H1 (cell line): Measurements from ENCODE around the gene PIK3R3. TPM values are rescaled to one million over a fixed set of nuclear protein-coding genes. Genes with fewer than 3 reads are reported as not detected.

Experiments used
- CTCF ChIA-PET: fragments of 300-600 bp; sonication (Branson Sonifier 250); formaldehyde crosslinking; loops from one replicate; lab custom pipeline; 2021; ENCODE audit not compliant: partially characterized antibody; lab: Charles Lee
- POLR2A ChIA-PET: fragments of 300-600 bp; sonication (Branson Sonifier 250); formaldehyde crosslinking; loops from one replicate; lab custom pipeline; 2021; ENCODE audit warnings: inconsistent platforms; ENCODE audit not compliant: partially characterized antibody; lab: Charles Lee
- DNase-seq, 2 experiments: peaks; one replicate each; pipeline versions ENCODE4 v3.0.0 to v3.0.0-alpha.2; 2010 to 2022; ENCODE audit warnings: low spot score in 2 of 2, low read depth in 1 of 2, mixed read lengths in 1 of 2
- FAIRE-seq: peaks from 2 replicates; lab custom pipeline; 2011; peaks lifted over from hg19 to GRCh38; lab: Jason Lieb, UNC
- H2AFZ ChIP-seq: 2 replicates; pipeline ENCODE4 v1.8.1; 2012; ENCODE audit warnings: low read length, inconsistent platforms
- H2AK5ac ChIP-seq: 2 replicates; pipeline ENCODE4 v1.6.1; 2013; ENCODE audit warnings: low read depth, low read length
- H2BK120ac ChIP-seq: replicated peaks from 2 replicates; pipeline ENCODE3; 2013; ENCODE audit warnings: low read depth, low read length, inconsistent platforms
- H2BK12ac ChIP-seq: 2 replicates; pipeline ENCODE4 v1.6.1; 2013; ENCODE audit warnings: low read depth, low read length
- H2BK15ac ChIP-seq: 2 replicates; pipeline ENCODE4 v1.6.1; 2013; ENCODE audit warnings: low read length
- H2BK20ac ChIP-seq: 2 replicates; pipeline ENCODE4 v1.6.1; 2013; ENCODE audit warnings: low read length
- H2BK5ac ChIP-seq: 2 replicates; pipeline ENCODE4 v1.6.1; 2013; ENCODE audit warnings: low read depth, low read length
- H3K14ac ChIP-seq: 2 replicates; pipeline ENCODE4 v1.6.1; 2013; ENCODE audit warnings: inconsistent platforms; ENCODE audit not compliant: insufficient read length
- H3K18ac ChIP-seq: 2 replicates; pipeline ENCODE4 v1.6.1; 2013; ENCODE audit warnings: low read length; ENCODE audit errors: extremely low read depth
- H3K23ac ChIP-seq: 2 replicates; pipeline ENCODE4 v1.6.1; 2013; ENCODE audit warnings: inconsistent platforms; ENCODE audit not compliant: insufficient read length
- H3K23me2 ChIP-seq: 2 replicates; pipeline ENCODE4 v1.6.1; 2013; ENCODE audit warnings: low read depth, low read length
- H3K27ac ChIP-seq: 2 replicates; pipeline ENCODE4 v1.6.1; 2011; ENCODE audit warnings: low read depth, low read length, inconsistent platforms
- H3K27me3 ChIP-seq, 4 experiments: replicated peaks in 1 of 4; 1 replicate in 1 of 4; 2 replicates in 3 of 4; pipeline versions ENCODE4 v1.6.1 to v1.8.1; 2011 to 2013; ENCODE audit warnings: low read length in 3 of 4, mild to moderate bottlenecking in 3 of 4, inconsistent platforms in 2 of 4, mixed read lengths in 2 of 4, moderate library complexity in 1 of 4; ENCODE audit not compliant: control insufficient read depth in 3 of 4, insufficient read depth in 3 of 4; ENCODE audit errors: extremely low read depth in 1 of 4
- H3K36me3 ChIP-seq, 4 experiments: 2 replicates each; pipeline versions ENCODE4 v1.6.1 to v1.8.1; 2011 to 2013; ENCODE audit warnings: mild to moderate bottlenecking in 4 of 4, low read length in 3 of 4, moderate library complexity in 2 of 4, control low read depth in 1 of 4, inconsistent platforms in 1 of 4; ENCODE audit not compliant: insufficient read depth in 4 of 4, control insufficient read depth in 2 of 4
- H3K4ac ChIP-seq: replicated peaks from 2 replicates; pipeline ENCODE3; 2013; ENCODE audit warnings: low read length, low read depth, mixed read lengths, inconsistent platforms; ENCODE audit not compliant: insufficient read length
- H3K4me1 ChIP-seq, 4 experiments: replicated peaks in 1 of 4; 1 replicate in 1 of 4; 2 replicates in 3 of 4; pipeline versions ENCODE4 v1.6.1 to v1.8.1; 2011 to 2013; ENCODE audit warnings: low read length in 3 of 4, inconsistent platforms in 2 of 4, mixed read lengths in 1 of 4; ENCODE audit not compliant: insufficient read depth in 4 of 4, control insufficient read depth in 3 of 4
- H3K4me2 ChIP-seq, 2 experiments: 2 replicates each; pipeline versions ENCODE4 v1.6.1 to v1.8.1; 2011 to 2013; ENCODE audit warnings: low read depth in 2 of 2, low read length in 2 of 2, control low read depth in 1 of 2, inconsistent platforms in 1 of 2, mild to moderate bottlenecking in 1 of 2; ENCODE audit not compliant: insufficient read depth in 1 of 2
- H3K4me3 ChIP-seq, 4 experiments: fragments of 200-600, 300-600 bp in 1 of 4; sonication (generic), shearing (Covaris generic), sonication (Bioruptor Twin) in 1 of 4; 2 replicates each; pipeline versions ENCODE4 v1.5.1 to v1.8.1; 2011 to 2016; ENCODE audit warnings: low read length in 4 of 4, low read depth in 3 of 4, control low read depth in 2 of 4, inconsistent platforms in 2 of 4, mild to moderate bottlenecking in 2 of 4, mixed read lengths in 1 of 4, moderate library complexity in 1 of 4; ENCODE audit not compliant: insufficient read depth in 2 of 4; ENCODE audit errors: extremely low read depth in 1 of 4
- H3K56ac ChIP-seq: replicated peaks from 2 replicates; pipeline ENCODE3; 2013; ENCODE audit warnings: low read depth, mild to moderate bottlenecking, mixed read lengths, low read length, inconsistent platforms; ENCODE audit not compliant: insufficient read length
- H3K79me1 ChIP-seq: 2 replicates; pipeline ENCODE4 v1.6.1; 2013; ENCODE audit warnings: low read depth, low read length, control low read depth
- H3K79me2 ChIP-seq, 2 experiments: 2 replicates each; pipeline versions ENCODE4 v1.6.1 to v1.8.1; 2012 to 2013; ENCODE audit warnings: low read length in 2 of 2, mild to moderate bottlenecking in 2 of 2, inconsistent platforms in 1 of 2; ENCODE audit not compliant: insufficient read depth in 2 of 2, control insufficient read depth in 1 of 2
- H3K9ac ChIP-seq, 4 experiments: replicated peaks in 1 of 4; 1 replicate in 1 of 4; 2 replicates in 3 of 4; pipeline versions ENCODE4 v1.6.1 to v1.8.1; 2011 to 2013; ENCODE audit warnings: low read depth in 3 of 4, low read length in 3 of 4, control low read depth in 2 of 4, mild to moderate bottlenecking in 2 of 4, moderate library complexity in 2 of 4, inconsistent platforms in 1 of 4; ENCODE audit errors: extremely low read depth in 1 of 4
- H3K9me3 ChIP-seq, 2 experiments: 2 replicates each; pipeline versions ENCODE4 v1.6.1 to v1.8.1; 2012 to 2013; ENCODE audit warnings: mild to moderate bottlenecking in 2 of 2, moderate library complexity in 2 of 2, control low read depth in 1 of 2, inconsistent platforms in 1 of 2, low read depth in 1 of 2, low read length in 1 of 2, mixed read lengths in 1 of 2; ENCODE audit not compliant: insufficient read depth in 2 of 2
- H4K20me1 ChIP-seq, 2 experiments: replicated peaks in 1 of 2; 2 replicates each; pipeline versions ENCODE3 to v1.8.1; 2011 to 2013; ENCODE audit warnings: inconsistent platforms in 2 of 2, low read length in 2 of 2, mild to moderate bottlenecking in 1 of 2; ENCODE audit not compliant: insufficient read depth in 2 of 2, control insufficient read depth in 1 of 2
- H4K5ac ChIP-seq: 2 replicates; pipeline ENCODE4 v1.6.1; 2013; ENCODE audit warnings: low read length, low read depth, mixed read lengths, inconsistent platforms; ENCODE audit not compliant: insufficient read length
- H4K8ac ChIP-seq: 2 replicates; pipeline ENCODE4 v1.8.0; 2013; ENCODE audit warnings: mild to moderate bottlenecking, moderate library complexity, low read length, inconsistent platforms; ENCODE audit not compliant: insufficient read depth; ENCODE audit errors: extremely low read depth
- H4K91ac ChIP-seq: replicated peaks from 2 replicates; pipeline ENCODE3; 2013; ENCODE audit warnings: low read length, mixed read lengths, inconsistent platforms; ENCODE audit not compliant: insufficient read length
- ATF3 ChIP-seq: IDR thresholded peaks from 2 replicates; pipeline ENCODE4 v1.6.1; 2011; ENCODE audit warnings: low read depth, mild to moderate bottlenecking, low read length; ENCODE audit not compliant: insufficient read depth
- BCL11A ChIP-seq, 2 experiments: IDR thresholded peaks; one replicate each; pipeline ENCODE4 v1.6.1; 2011; ENCODE audit warnings: low read depth in 2 of 2, low read length in 2 of 2, mild to moderate bottlenecking in 2 of 2
- CHD1 ChIP-seq: IDR thresholded peaks from 2 replicates; pipeline ENCODE4 v1.6.1; 2012; ENCODE audit warnings: low read depth, low read length, improper control_type of control experiment
- CTCF ChIP-seq, 3 experiments: IDR thresholded peaks; 1 replicate in 2 of 3; 2 replicates in 1 of 3; pipeline versions ENCODE4 v1.5.1 to v1.6.1; 2011; ENCODE audit warnings: low read length in 3 of 3, mild to moderate bottlenecking in 3 of 3, inconsistent platforms in 2 of 3, low read depth in 1 of 3, moderate library complexity in 1 of 3; ENCODE audit not compliant: insufficient read depth in 1 of 3; ENCODE audit errors: control extremely low read depth in 1 of 3
- E2F6 ChIP-seq: IDR thresholded peaks from 2 replicates; pipeline ENCODE4 v1.6.1; 2012; ENCODE audit warnings: inconsistent platforms
- GTF2F1 ChIP-seq: IDR thresholded peaks from 2 replicates; pipeline ENCODE4 v1.6.1; 2012; ENCODE audit warnings: low read depth, low read length, improper control_type of control experiment, borderline replicate concordance
- KDM4A ChIP-seq: IDR thresholded peaks from one replicate; pipeline ENCODE4 v1.7.1; 2012; ENCODE audit warnings: low read depth, mild to moderate bottlenecking, moderate library complexity, low read length, inconsistent platforms; ENCODE audit not compliant: severe bottlenecking
- MAFK ChIP-seq: IDR thresholded peaks from 2 replicates; pipeline ENCODE4 v1.6.1; 2012; ENCODE audit warnings: low read depth, mild to moderate bottlenecking, improper control_type of control experiment, low read length
- PHF8 ChIP-seq: fragments of 200-600 bp; sonication (generic); conservative IDR thresholded peaks from 2 replicates; pipeline ENCODE4 v1.7.1; 2012; ENCODE audit warnings: low read depth, mild to moderate bottlenecking, inconsistent platforms, low read length, moderate library complexity
- SIRT6 ChIP-seq: IDR thresholded peaks from one replicate; pipeline ENCODE4 v1.7.1; 2012; ENCODE audit warnings: low read length, inconsistent platforms
- YY1 ChIP-seq: IDR thresholded peaks from 2 replicates; pipeline ENCODE4 v1.6.1; 2011; ENCODE audit warnings: low read depth, mild to moderate bottlenecking, low read length
- polyA plus RNA-seq, 7 experiments: library from polyadenylated mRNA; depleted of rRNA in 3 of 7; stranded (reverse) in 5 of 7; unstranded in 2 of 7; fragments of >200 nt in 5 of 7; fragments of 200-250 nt in 2 of 7; gene quantifications; 1 replicate in 5 of 7; 2 replicates in 1 of 7; 4 replicates in 1 of 7; pipeline versions ENCODE4 v1.2.1 to v1.2.3, GENCODE V29; 2011 to 2013; ENCODE audit warnings: missing spikeins in 2 of 7, mixed read lengths in 2 of 7
- total RNA-seq: library from RNA; stranded (reverse); fragmentation: NEBNext Ultra II Directional; extraction: Animal tissue kit (Norgen Biotek cat#: 25700); gene quantifications from 2 replicates; pipeline ENCODE4 v1.2.1, GENCODE V29; 2021

The PIK3R3 gene
- total and polyA plus RNA-seq, 2 of the 8 experiments (the other 6 are each of a cell fraction or from before 2014, with no cell fraction given): 5.3 to 13.6 TPM

- Histone ChIP-seq H3K4me3 (no peak overlapping the region), H4K8ac (no peak overlapping the region), H3K79me1 (no peaks in the 10 kb centered on the region), H3K14ac (no peak overlapping the region), H2AK5ac (no peak overlapping the region), H3K4me2 (no peak overlapping the region), H3K4ac (no peak overlapping the region), H4K91ac (no peak overlapping the region), H3K27ac (no peak overlapping the region), H2BK20ac (no peak overlapping the region), H3K27me3 (no peaks in the 10 kb centered on the region; a peak in 1 of 7 replicates), H2BK120ac (no peak overlapping the region), H2AFZ (no peak overlapping the region), H3K79me2 (no peaks in the 10 kb centered on the region), H2BK12ac (no peak overlapping the region), H3K9ac (no peak overlapping the region; a peak in 1 of 7 replicates), H3K56ac (no peak overlapping the region), H3K4me1 (peaks cover 4 to 11% (median 8%) of the 10 kb centered on the region in 4 experiments; a peak in 4 of 7 replicates), H2BK15ac (no peak overlapping the region), H3K36me3 (peaks cover 0 to 24% (median 0%) of the 10 kb centered on the region in 4 experiments; a peak in 3 of 8 replicates), H3K23me2 (no peaks in the 10 kb centered on the region), H3K23ac (no peak overlapping the region), H3K18ac (no peak overlapping the region), H4K5ac (no peak overlapping the region), H3K9me3 (no peaks in the 10 kb centered on the region), H2BK5ac (no peak overlapping the region), H4K20me1 (peaks cover 0 to 1% of the 10 kb centered on the region in 2 experiments)
- CTCF ChIA-PET: interaction anchor here (0.6 to 3.1 kb wide), 4 partner anchors 11 to 182 kb away, joined by 3 to 18 read pairs (median 4); no protein-coding TSS in a partner anchor
- no peak for DNase-seq
- no peak for FAIRE-seq
- POLR2A ChIA-PET: interaction anchor here (2.3 kb wide), 1 partner anchor 90 kb away, joined by 7 read pairs; the partner anchor contains the start of gene PIK3R3
- no peak for TF ChIP-seq YY1
- TF ChIP-seq PHF8: no peak
- TF ChIP-seq MAFK: no peak
- TF ChIP-seq CHD1: no peak
- TF ChIP-seq SIRT6: no peak
- no peak for TF ChIP-seq BCL11A (IDR thresholded peaks at IDR 0.05; ENCODE audit: low read depth in 2 of 2, low read length in 2 of 2)
- no peak for TF ChIP-seq CTCF (IDR thresholded peaks at IDR 0.05; ENCODE audit: control extremely low read depth in 1 of 3, insufficient read depth in 1 of 3, low read depth in 1 of 3, low read length in 3 of 3)
- TF ChIP-seq KDM4A: no peak
- no peak for TF ChIP-seq E2F6
- no peak for TF ChIP-seq GTF2F1
- no peak for TF ChIP-seq ATF3
Observed at GRCh38 chr1:46041974-46042373, 90.5 kb downstream of the PIK3R3 start.
